KOPT-K1 (cell line): ENCODE data around the gene CTNNA3.

ENCODE experiments used
- H3K27ac ChIP-seq: fragments of 200-600 bp; sonication (generic); 2 replicates; pipeline ENCODE4 v1.5.1; 2016; ENCODE audit warnings: antibody characterized with exemption, mild to moderate bottlenecking, low read depth, low read length; ENCODE audit not compliant: poor library complexity, severe bottlenecking
- H3K36me3 ChIP-seq: fragments of 200-600 bp; sonication (generic); 2 replicates; pipeline ENCODE4 v1.5.1; 2017; ENCODE audit warnings: antibody characterized with exemption, mild to moderate bottlenecking, low read length, moderate library complexity; ENCODE audit not compliant: insufficient read depth
- H3K9me3 ChIP-seq: fragments of 200-600 bp; sonication (generic); 2 replicates; pipeline ENCODE4 v1.5.1; 2017; ENCODE audit warnings: antibody characterized with exemption, low read length, mild to moderate bottlenecking; ENCODE audit not compliant: insufficient read depth, poor library complexity, severe bottlenecking

CTNNA3 gene

GRCh38 chr10:66586897-66587679, 1108.9 kb downstream of the CTNNA3 start:
- Histone ChIP-seq H3K36me3 (no peaks in the 10 kb centered on the region), H3K9me3 (no peaks in the 10 kb centered on the region), H3K27ac (no peak overlapping the region)

GRCh38 chr10:66586073-66586472, 1109.9 kb downstream of the CTNNA3 start:
- Histone ChIP-seq H3K27ac (no peak overlapping the region), H3K36me3 (no peaks in the 10 kb centered on the region), H3K9me3 (no peaks in the 10 kb centered on the region)

- Histone ChIP-seq H3K27ac (no peak overlapping the region), H3K9me3 (no peaks in the 10 kb centered on the region), H3K36me3 (no peaks in the 10 kb centered on the region)
Measured at GRCh38 chr10:66575251-66575855, 1120.6 kb downstream of the CTNNA3 start.

GRCh38 chr10:66572700-66573099, 1123.3 kb downstream of the CTNNA3 start:
- H3K9me3 ChIP-seq = no peaks in the 10 kb centered on the region
- H3K36me3 ChIP-seq = no peaks in the 10 kb centered on the region
- H3K27ac ChIP-seq = no peak overlapping the region

GRCh38 chr10:66565999-66566398, 1130.0 kb downstream of the CTNNA3 start:
- no peaks in the 10 kb centered on the region for H3K9me3 ChIP-seq
- no peaks in the 10 kb centered on the region for H3K36me3 ChIP-seq
- H3K27ac ChIP-seq = no peak overlapping the region

- H3K36me3 ChIP-seq = no peaks in the 10 kb centered on the region
- no peaks in the 10 kb centered on the region for H3K9me3 ChIP-seq
- no peak overlapping the region for H3K27ac ChIP-seq
Measured at GRCh38 chr10:66564287-66564686, 1131.7 kb downstream of the CTNNA3 start.

GRCh38 chr10:66555061-66555460, 1140.9 kb downstream of the CTNNA3 start:
- Histone ChIP-seq H3K36me3 (no peaks in the 10 kb centered on the region), H3K27ac (no peak overlapping the region), H3K9me3 (no peaks in the 10 kb centered on the region)

GRCh38 chr10:66552331-66552730, 1143.7 kb downstream of the CTNNA3 start:
- H3K9me3 ChIP-seq = no peaks in the 10 kb centered on the region
- no peak overlapping the region for H3K27ac ChIP-seq
- H3K36me3 ChIP-seq = no peaks in the 10 kb centered on the region

- no peaks in the 10 kb centered on the region for H3K9me3 ChIP-seq
- no peaks in the 10 kb centered on the region for H3K36me3 ChIP-seq
- no peak overlapping the region for H3K27ac ChIP-seq
Measured at GRCh38 chr10:66550351-66550750, 1145.6 kb downstream of the CTNNA3 start.

- Histone ChIP-seq H3K36me3 (no peaks in the 10 kb centered on the region), H3K9me3 (no peaks in the 10 kb centered on the region), H3K27ac (no peak overlapping the region)
Measured at GRCh38 chr10:66538908-66539307, 1157.1 kb downstream of the CTNNA3 start.

GRCh38 chr10:66538371-66538770, 1157.6 kb downstream of the CTNNA3 start:
- H3K27ac ChIP-seq = no peak overlapping the region
- H3K36me3 ChIP-seq = no peaks in the 10 kb centered on the region
- no peaks in the 10 kb centered on the region for H3K9me3 ChIP-seq

- H3K9me3 ChIP-seq = no peaks in the 10 kb centered on the region
- H3K36me3 ChIP-seq = no peaks in the 10 kb centered on the region
- no peak overlapping the region for H3K27ac ChIP-seq
Measured at GRCh38 chr10:66537186-66537585, 1158.8 kb downstream of the CTNNA3 start.

- H3K27ac ChIP-seq = no peak overlapping the region
- no peaks in the 10 kb centered on the region for H3K36me3 ChIP-seq
- no peaks in the 10 kb centered on the region for H3K9me3 ChIP-seq
Measured at GRCh38 chr10:66535439-66535838, 1160.6 kb downstream of the CTNNA3 start.

- Histone ChIP-seq H3K9me3 (no peaks in the 10 kb centered on the region), H3K36me3 (no peaks in the 10 kb centered on the region), H3K27ac (no peak overlapping the region)
Measured at GRCh38 chr10:66534866-66535265, 1161.1 kb downstream of the CTNNA3 start.

GRCh38 chr10:66521506-66521905, 1174.5 kb downstream of the CTNNA3 start:
- no peaks in the 10 kb centered on the region for H3K36me3 ChIP-seq
- H3K9me3 ChIP-seq = no peaks in the 10 kb centered on the region
- no peak overlapping the region for H3K27ac ChIP-seq

GRCh38 chr10:66519616-66520015, 1176.4 kb downstream of the CTNNA3 start:
- Histone ChIP-seq H3K9me3 (no peaks in the 10 kb centered on the region), H3K27ac (no peak overlapping the region)

More at GRCh38 chr10:66519616-66520015, 1176.4 kb downstream of the CTNNA3 start:
- no peaks in the 10 kb centered on the region for H3K36me3 ChIP-seq
